Spinal cord (tissue), 10 donors: ENCODE measurements around the gene PLP2. TPM values are rescaled to one million over a fixed set of nuclear protein-coding genes. Genes with fewer than 3 reads are reported as not detected.

Source experiments
- DNase-seq, 6 donors: peaks; one replicate each; pipeline versions ENCODE4 v3.0.0 to v3.0.0-alpha.2; 2013 to 2015; ENCODE audit warnings: low spot score in 6 of 6, low read depth in 4 of 6
- H3K27ac ChIP-seq: one replicate; pipeline ENCODE4 v1.5.1; 2013; ENCODE audit warnings: low read depth, low read length, control low read depth
- H3K27me3 ChIP-seq: one replicate; pipeline ENCODE4 v1.6.1; 2013; ENCODE audit warnings: low read length; ENCODE audit not compliant: control insufficient read depth, insufficient read depth
- H3K36me3 ChIP-seq: one replicate; pipeline ENCODE4 v1.6.1; 2013; ENCODE audit warnings: low read length; ENCODE audit not compliant: control insufficient read depth, insufficient read depth
- H3K4me1 ChIP-seq: one replicate; pipeline ENCODE4 v1.6.1; 2013; ENCODE audit warnings: low read length; ENCODE audit not compliant: control insufficient read depth, insufficient read depth
- H3K4me3 ChIP-seq: one replicate; pipeline ENCODE4 v1.5.1; 2013; ENCODE audit warnings: low read depth, low read length, control low read depth
- H3K9me3 ChIP-seq: one replicate; pipeline ENCODE4 v1.6.1; 2013; ENCODE audit warnings: low read length; ENCODE audit not compliant: control insufficient read depth, insufficient read depth
- WGBS: methylation state at CpG from one replicate; pipeline ENCODE4 v1.1.5; 2013; ENCODE audit warnings: missing lambda C conversion rate; ENCODE audit not compliant: insufficient coverage; 5-methylcytosine and 5-hydroxymethylcytosine counted together
- polyA plus RNA-seq, 2 donors: library from polyadenylated mRNA; unstranded; fragments of 120-200 nt; gene quantifications; one replicate each; pipeline ENCODE4 v1.2.1, GENCODE V29; 2013; ENCODE audit not compliant: insufficient read length in 2 of 2
- total RNA-seq, 2 donors: library from RNA; depleted of rRNA in 1 of 2; stranded (reverse); fragments of 120-200 nt in 1 of 2; fragments of >200 nt in 1 of 2; gene quantifications; one replicate each; pipeline versions ENCODE4 v1.2.3 to v1.2.4, GENCODE V29; 2013 to 2014
- donor health status: healthy.

PLP2 gene
- total and polyA plus RNA-seq, 4 donors = 3.6 to 26.1 (median 17.4) TPM

DNA sequence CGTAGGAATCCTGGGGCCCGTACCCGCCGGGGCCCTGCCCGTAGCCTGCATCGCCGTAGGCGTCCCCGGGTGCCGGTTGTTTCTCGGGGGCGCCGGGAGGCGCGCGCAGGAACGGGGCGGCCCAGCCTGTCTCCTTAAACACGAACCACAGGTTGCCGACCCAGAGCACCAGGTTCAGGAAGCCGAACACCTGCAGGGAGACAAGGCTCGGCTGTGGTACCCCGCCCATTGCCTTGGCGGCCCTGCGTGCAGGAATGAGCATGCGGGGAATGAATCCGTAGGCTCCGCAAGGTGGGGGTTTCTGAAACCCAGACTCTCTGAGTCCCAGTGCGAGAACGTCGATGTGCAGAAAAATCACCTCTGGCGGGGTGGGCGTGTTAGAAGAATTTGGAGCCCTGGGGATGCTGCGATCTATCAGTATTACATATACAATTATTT is 19.9 kb downstream of the PLP2 start:
- H3K27ac ChIP-seq = peak overlapping the region; percentile 82
- DNase-seq = no peak
- 31% methylated on average over 28 of the region's 34 CpGs for WGBS
- peak overlapping the region; percentile 53 for H3K4me3 ChIP-seq
- H3K36me3 ChIP-seq = peaks cover 15% of the 10 kb centered on the region
- no peaks in the 10 kb centered on the region for H3K9me3 ChIP-seq
- H3K4me1 ChIP-seq = peaks cover 7% of the 10 kb centered on the region
- H3K27me3 ChIP-seq = no peaks in the 10 kb centered on the region

- Histone ChIP-seq H3K4me3 (no peak overlapping the region), H3K36me3 (peaks cover 20% of the 10 kb centered on the region), H3K27ac (no peak overlapping the region), H3K4me1 (no peaks in the 10 kb centered on the region), H3K9me3 (no peaks in the 10 kb centered on the region), H3K27me3 (no peaks in the 10 kb centered on the region)
- peak in 2 of 6 donors; percentile 40 to 62 for DNase-seq
- 61% methylated on average over 10 of the region's 10 CpGs for WGBS
Observed at GRCh38 chrX:49192722-49193328, 21.1 kb downstream of the PLP2 start.

GRCh38 chrX:49193542-49193964 is 21.9 kb downstream of the PLP2 start:
- Histone ChIP-seq H3K4me3 (no peak overlapping the region), H3K27me3 (no peaks in the 10 kb centered on the region), H3K27ac (no peak overlapping the region), H3K36me3 (peaks cover 19% of the 10 kb centered on the region), H3K9me3 (no peaks in the 10 kb centered on the region), H3K4me1 (peaks cover under 1% of the 10 kb centered on the region)
- no peak for DNase-seq
- 70% methylated on average over 2 of the region's 2 CpGs for WGBS

DNA sequence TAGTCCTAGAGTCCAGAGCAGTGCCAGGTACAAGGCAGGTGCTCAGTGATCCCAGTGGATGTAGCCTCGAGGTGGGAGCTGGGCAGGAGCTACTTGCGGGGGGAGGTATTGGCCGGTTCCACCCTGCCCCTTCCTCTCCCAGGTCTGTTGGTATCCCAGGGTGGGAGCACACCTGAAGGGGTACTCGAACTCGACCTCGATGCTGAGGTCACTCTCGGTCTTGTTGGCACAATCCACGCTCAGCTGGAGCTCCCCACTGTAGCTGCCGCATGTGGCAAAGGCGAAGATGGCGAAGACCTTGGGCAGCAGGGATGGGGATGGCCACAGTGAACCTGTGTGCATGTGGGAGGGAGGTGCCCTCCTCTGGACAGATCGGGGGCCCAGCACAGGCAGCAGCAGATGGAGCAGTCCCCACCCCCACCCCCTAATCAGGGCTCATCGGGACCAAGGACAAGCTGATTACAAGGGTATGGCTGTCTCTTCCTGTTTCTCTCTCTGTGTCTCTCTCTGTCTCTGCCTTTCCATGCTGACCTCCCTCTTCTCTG is 25.9 kb downstream of the PLP2 start:
- H3K4me1 ChIP-seq = peaks cover 12% of the 10 kb centered on the region
- no peaks in the 10 kb centered on the region for H3K27me3 ChIP-seq
- H3K27ac ChIP-seq = no peak overlapping the region
- WGBS = 78% methylated on average over 12 of the region's 13 CpGs
- H3K9me3 ChIP-seq = no peaks in the 10 kb centered on the region
- DNase-seq = no peak
- peaks cover 17% of the 10 kb centered on the region for H3K36me3 ChIP-seq
- H3K4me3 ChIP-seq = no peak overlapping the region

DNA sequence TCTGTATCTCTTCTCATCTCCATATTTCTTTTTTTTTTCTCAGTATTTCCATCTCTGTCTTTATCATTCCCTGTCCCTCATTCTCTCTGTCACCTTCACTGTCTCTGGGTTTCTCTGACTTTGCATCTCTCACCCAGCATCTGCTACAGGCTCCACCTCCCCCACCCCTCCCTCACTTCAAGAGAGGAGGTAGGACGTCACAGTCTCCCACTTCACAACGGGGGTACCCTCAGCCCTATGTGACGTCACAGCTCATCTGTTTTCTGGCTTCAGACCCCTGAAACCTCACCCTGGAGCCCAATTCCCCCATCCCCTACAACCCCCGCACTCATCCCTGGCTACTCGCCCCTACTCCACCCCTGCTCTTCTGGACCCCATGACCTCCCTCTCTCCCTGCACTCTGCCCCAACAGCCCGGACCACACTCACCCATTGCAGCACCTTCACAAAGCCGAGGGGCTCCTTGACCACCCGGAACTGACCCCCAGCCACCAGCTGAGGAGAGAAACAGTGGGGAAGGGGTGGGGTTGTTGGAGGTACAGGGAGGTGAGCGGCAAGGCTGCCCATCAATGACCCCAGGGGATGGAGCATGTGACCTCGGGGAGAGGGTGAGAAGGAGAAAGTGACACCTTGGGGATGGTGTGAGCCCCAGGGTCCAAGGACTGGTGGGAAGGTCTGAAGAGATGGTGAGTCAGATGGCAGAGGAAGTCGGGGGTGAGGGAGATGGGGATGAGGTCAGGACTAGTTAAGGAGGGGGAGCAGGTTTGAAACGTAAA is 27.0 kb downstream of the PLP2 start:
- WGBS = 38% methylated on average over 8 of the region's 12 CpGs
- Histone ChIP-seq H3K4me1 (peaks cover 12% of the 10 kb centered on the region), H3K9me3 (no peaks in the 10 kb centered on the region), H3K36me3 (peaks cover 17% of the 10 kb centered on the region), H3K4me3 (peak overlapping the region; percentile 43), H3K27me3 (no peaks in the 10 kb centered on the region), H3K27ac (no peak overlapping the region)
- DNase-seq = peak in 2 of 6 donors; percentile 38 to 50

DNA sequence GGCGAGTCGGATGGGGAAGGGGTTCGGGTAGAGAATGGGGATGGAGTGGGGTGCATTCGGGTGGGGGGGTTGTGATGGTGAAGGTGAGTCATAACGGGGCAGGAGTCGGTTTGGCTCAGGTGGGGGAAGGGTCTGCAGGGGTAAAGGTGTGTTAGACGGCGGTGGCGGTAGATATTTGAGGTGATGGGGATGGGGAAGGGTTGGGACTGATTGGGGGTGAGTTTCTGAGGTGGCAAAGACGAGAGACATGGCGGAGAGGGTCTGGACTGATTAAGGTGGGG is 27.6 kb downstream of the PLP2 start:
- Histone ChIP-seq H3K4me1 (peaks cover 12% of the 10 kb centered on the region), H3K27me3 (no peaks in the 10 kb centered on the region), H3K9me3 (peaks cover 2% of the 10 kb centered on the region), H3K36me3 (peaks cover 12% of the 10 kb centered on the region), H3K4me3 (peak overlapping the region; percentile 43), H3K27ac (no peak overlapping the region)
- WGBS = 36% methylated on average over 11 of the region's 11 CpGs
- DNase-seq = no peak

DNA sequence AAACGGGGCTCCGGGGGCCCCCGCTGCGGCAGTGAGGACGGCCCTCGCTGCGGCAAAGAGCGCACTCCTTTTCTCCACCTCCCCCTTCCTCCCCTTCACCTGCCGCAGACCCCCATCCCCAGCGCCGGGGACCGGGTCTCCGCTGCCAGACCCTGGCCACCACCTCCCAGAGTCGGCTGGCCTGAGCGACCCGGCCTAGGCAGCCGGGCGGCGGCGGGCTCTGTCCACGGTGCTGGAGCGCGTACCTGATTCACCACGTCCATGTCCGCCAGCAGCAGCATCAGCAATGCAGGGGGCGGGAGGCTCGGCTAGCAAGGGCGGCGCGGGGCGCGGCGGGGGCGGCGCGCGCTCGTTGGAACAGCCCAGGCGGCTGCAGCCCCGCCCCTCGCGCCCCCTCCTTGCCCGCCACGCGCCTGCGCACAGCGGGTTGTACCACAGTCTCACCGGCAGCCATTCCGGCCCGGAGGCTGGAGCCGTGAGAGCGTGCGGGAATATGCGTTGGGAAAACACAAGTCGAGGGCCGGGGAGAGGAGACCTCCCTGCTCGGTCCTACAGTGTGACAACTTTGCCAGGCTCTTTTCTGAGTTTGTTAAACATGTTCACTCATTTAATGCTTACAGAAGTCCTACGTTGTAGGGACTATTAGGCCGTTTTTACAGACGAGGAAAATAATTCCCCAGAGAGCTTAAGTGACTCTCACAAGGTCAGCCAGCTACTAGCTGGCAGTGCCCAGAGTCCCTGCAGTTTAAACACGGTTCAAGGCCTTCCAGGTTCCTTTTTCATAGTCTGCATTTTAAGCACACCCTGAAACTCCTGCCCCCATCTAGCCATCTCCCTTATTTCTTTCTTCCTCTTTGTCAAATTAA is 28.4 kb downstream of the PLP2 start, which contains the start of gene SYP:
Gene SYP, minus strand, starts transcription at position 288 of the 866 bp plus-strand sequence. Its CDS starts 7 bp downstream, at position 281.
- H3K27me3 ChIP-seq = no peaks in the 10 kb centered on the region
- H3K4me3 ChIP-seq = peak within 1 kb of the TSS; percentile 43
- peaks cover 2% of the 10 kb centered on the region for H3K9me3 ChIP-seq
- H3K27ac ChIP-seq = peak within 1 kb of the TSS; percentile 50
- peaks cover 12% of the 10 kb centered on the region for H3K4me1 ChIP-seq
- peaks cover 11% of the 10 kb centered on the region for H3K36me3 ChIP-seq
- 34% methylated on average over 61 of the region's 61 CpGs for WGBS
- DNase-seq = peak in 5 of 6 donors; percentile 58 to 94 (median 69)

- no peaks in the 10 kb centered on the region for H3K27me3 ChIP-seq
- peaks cover 12% of the 10 kb centered on the region for H3K4me1 ChIP-seq
- no peak for DNase-seq
- H3K4me3 ChIP-seq = no peak overlapping the region
- H3K27ac ChIP-seq = no peak overlapping the region
- peaks cover 2% of the 10 kb centered on the region for H3K9me3 ChIP-seq
- peaks cover 5% of the 10 kb centered on the region for H3K36me3 ChIP-seq
- WGBS = no CpG with 5 or more reads among the region's 2 CpGs
Observed at GRCh38 chrX:49202022-49202421, 30.3 kb downstream of the PLP2 start.

DNA sequence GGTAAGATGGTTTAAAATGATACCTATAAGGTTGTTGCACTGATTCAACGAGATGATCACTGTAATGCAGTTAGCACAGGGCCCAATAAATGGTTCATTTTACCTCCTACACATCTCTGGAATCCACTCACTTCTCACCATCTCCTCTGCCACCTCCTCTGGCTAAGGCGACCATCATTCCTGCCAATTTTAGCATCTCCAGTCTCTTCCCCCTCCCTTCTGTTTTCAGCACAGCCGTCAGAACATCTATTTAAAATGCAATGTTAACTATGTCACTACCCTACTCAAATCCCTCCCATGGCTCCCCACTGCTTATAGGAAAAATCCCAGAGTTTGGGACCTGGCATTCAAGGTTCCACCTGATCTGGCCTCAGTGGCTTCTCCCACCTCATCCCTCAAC is 31.8 kb downstream of the PLP2 start:
- peaks cover 12% of the 10 kb centered on the region for H3K4me1 ChIP-seq
- H3K27ac ChIP-seq = no peak overlapping the region
- no peaks in the 10 kb centered on the region for H3K27me3 ChIP-seq
- H3K4me3 ChIP-seq = no peak overlapping the region
- H3K9me3 ChIP-seq = peaks cover 2% of the 10 kb centered on the region
- 50% methylated on average over 3 of the region's 3 CpGs for WGBS
- DNase-seq = no peak
- H3K36me3 ChIP-seq = no peaks in the 10 kb centered on the region
